Sigmoid colon (tissue), 4 donors: ENCODE results near the gene TMEM259.

ENCODE experiments used
- CTCF ChIP-seq, 4 experiments: fragments of 450-650 bp in 3 of 4; fragments of 200-600 bp in 1 of 4; IDR thresholded peaks; one replicate each; pipeline ENCODE4 v1.5.1; 2016 to 2019; ENCODE audit warnings: antibody characterized with exemption in 4 of 4, mild to moderate bottlenecking in 3 of 4, moderate library complexity in 2 of 4
- POLR2AphosphoS5 ChIP-seq, 4 donors: sonication (generic); formaldehyde crosslinking; IDR thresholded peaks; one replicate each; pipeline ENCODE4 v1.6.1; 2017; ENCODE audit warnings: antibody characterized with exemption in 4 of 4

DNA sequence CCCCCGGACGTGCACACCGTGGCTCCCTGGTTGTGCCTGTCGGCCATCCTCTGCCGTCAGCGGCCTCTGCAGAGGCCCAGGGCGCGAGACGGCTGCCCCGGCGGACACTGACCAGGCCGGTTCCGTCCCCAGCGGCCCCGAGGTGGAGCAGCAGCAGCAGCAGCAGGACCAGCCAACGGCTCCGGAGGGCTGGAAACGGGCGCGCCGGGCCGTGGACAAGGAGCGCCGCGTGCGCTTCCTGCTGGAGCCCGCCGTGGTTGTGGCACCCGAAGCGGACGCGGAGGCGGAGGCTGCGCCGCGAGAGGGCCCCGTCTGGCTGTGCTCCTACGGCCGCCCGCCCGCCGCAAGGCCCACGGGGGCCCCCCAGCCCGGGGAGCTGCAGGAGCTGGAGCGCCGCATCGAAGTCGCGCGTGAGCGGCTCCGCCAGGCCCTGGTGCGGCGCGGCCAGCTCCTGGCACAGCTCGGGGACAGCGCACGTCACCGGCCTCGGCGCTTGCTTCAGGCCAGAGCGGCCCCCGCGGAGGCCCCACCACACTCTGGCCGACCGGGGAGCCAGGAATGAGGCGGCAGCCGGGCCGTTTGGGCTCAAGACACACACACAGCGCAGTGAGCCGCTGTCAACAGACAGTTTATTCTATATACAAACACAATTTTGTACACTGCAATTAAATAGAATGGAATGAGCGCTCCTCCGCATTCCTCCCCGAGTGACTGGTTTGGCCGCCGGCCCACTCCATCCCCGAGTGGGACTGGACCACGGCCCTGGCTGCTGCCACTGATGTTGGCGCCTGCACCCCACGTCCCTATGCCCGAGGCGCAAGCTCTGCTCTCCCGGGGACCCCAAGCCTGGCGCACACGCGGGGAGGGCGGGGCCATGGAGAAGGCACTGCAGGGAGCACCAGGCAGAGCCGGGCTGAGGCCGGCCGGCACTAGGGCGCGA, 11.6 kb downstream of the TMEM259 start:
- TF ChIP-seq POLR2AphosphoS5 (IDR thresholded peaks at IDR 0.05) (no peak), CTCF (IDR thresholded peaks at IDR 0.05) (no peak)
